HCT116 (cell line): ENCODE measurements around the gene MED27. TPM values are rescaled to one million over a fixed set of nuclear protein-coding genes. Genes with fewer than 3 reads are reported as not detected.

Source experiments
- ATAC-seq: fragments of 200-7000 bp; cut with Tn5 transposase; 2 replicates; pipeline ENCODE4 v1.9.1; 2020; ENCODE audit warnings: mild to moderate bottlenecking, moderate library complexity
- BruUV-seq: library from RNA; stranded (reverse); fragments of 400-500 nt; replicated peaks from 2 replicates; lab custom pipeline; 2021; lab: Mats Ljungman, UMichigan
- CTCF ChIA-PET: fragments of 300-600 bp; sonication (Branson Sonifier 250); formaldehyde crosslinking; loops from one replicate; lab custom pipeline; 2021; ENCODE audit warnings: antibody characterized with exemption; lab: Charles Lee
- POLR2A ChIA-PET: fragments of 300-600, 350-600 bp; sonication (Branson Sonifier 250); formaldehyde crosslinking; loops from one replicate; lab custom pipeline; 2021; ENCODE audit warnings: antibody characterized with exemption; lab: Charles Lee
- RAD21 ChIA-PET, 2 experiments: fragments of 300-600 bp; sonication (Branson Sonifier 250); formaldehyde crosslinking; loops; one replicate each; lab custom pipeline; 2023; ENCODE audit warnings: low total read pairs in 2 of 2; ENCODE audit not compliant: uncharacterized antibody in 2 of 2, unreplicated experiment in 2 of 2, low non-redundant PET in 1 of 2; lab: Charles Lee
- DNase-seq: peaks from one replicate; pipeline ENCODE4 v3.0.0-alpha.2; 2010; ENCODE audit warnings: low read depth, low spot score
- H2AFZ ChIP-seq: fragments of 200-600 bp; shearing (Covaris generic), sonication (generic); 2 replicates; pipeline ENCODE4 v1.6.1; 2017; ENCODE audit warnings: low read depth, mixed run types, mixed read lengths, antibody characterized with exemption, low read length; ENCODE audit not compliant: poor library complexity, severe bottlenecking
- H3K27ac ChIP-seq: 2 replicates; pipeline ENCODE4 v1.5.1; 2012; ENCODE audit warnings: low read depth, low read length
- H3K27me3 ChIP-seq: fragments of 200-600 bp; sonication (generic); 2 replicates; pipeline ENCODE4 v1.6.1; 2016; ENCODE audit warnings: mixed run types, low read length, mixed read lengths; ENCODE audit not compliant: insufficient read depth
- H3K36me3 ChIP-seq, 2 experiments: fragments of 200-500 bp in 1 of 2; fragments of 200-600 bp in 1 of 2; sonication (Bioruptor generic) in 1 of 2; sonication (generic) in 1 of 2; 2 replicates each; pipeline versions ENCODE4 v1.5.1 to v1.6.1; 2014 to 2016; ENCODE audit warnings: low read length in 2 of 2, inconsistent platforms in 1 of 2, mixed read lengths in 1 of 2, mixed run types in 1 of 2; ENCODE audit not compliant: insufficient read depth in 2 of 2, control insufficient read depth in 1 of 2
- H3K4me1 ChIP-seq, 2 experiments: fragments of 200-600 bp in 1 of 2; sonication (generic) in 1 of 2; 2 replicates each; pipeline versions ENCODE4 v1.5.1 to v1.6.1; 2012 to 2017; ENCODE audit warnings: low read length in 2 of 2, inconsistent platforms in 1 of 2, mild to moderate bottlenecking in 1 of 2, mixed read lengths in 1 of 2, mixed run types in 1 of 2, moderate library complexity in 1 of 2; ENCODE audit not compliant: insufficient read depth in 2 of 2, control insufficient read depth in 1 of 2
- H3K4me2 ChIP-seq: fragments of 200-600 bp; sonication (generic); 2 replicates; pipeline ENCODE4 v1.6.1; 2017; ENCODE audit warnings: mixed run types, low read length, mixed read lengths
- H3K4me3 ChIP-seq, 2 experiments: fragments of 200-600 bp in 1 of 2; sonication (generic) in 1 of 2; replicated peaks in 1 of 2; 2 replicates each; pipeline ENCODE4 v1.5.1; 2011 to 2016; ENCODE audit warnings: low read length in 2 of 2, control low read depth in 1 of 2, low read depth in 1 of 2, mild to moderate bottlenecking in 1 of 2, mixed read lengths in 1 of 2, mixed run types in 1 of 2
- H3K79me2 ChIP-seq: fragments of 200-600 bp; sonication (generic); 2 replicates; pipeline ENCODE4 v1.6.1; 2017; ENCODE audit warnings: mild to moderate bottlenecking, mixed run types, low read length, moderate library complexity, mixed read lengths; ENCODE audit not compliant: insufficient read depth
- H3K9ac ChIP-seq: fragments of 200-600 bp; sonication (generic); 2 replicates; pipeline ENCODE4 v1.6.1; 2016; ENCODE audit warnings: low read length, mixed read lengths
- H3K9me2 ChIP-seq: fragments of 200-600 bp; sonication (generic), shearing (Covaris generic); 2 replicates; pipeline ENCODE4 v1.6.1; 2017; ENCODE audit warnings: mixed run types, mild to moderate bottlenecking, moderate library complexity; ENCODE audit not compliant: insufficient read depth
- H3K9me3 ChIP-seq, 2 experiments: fragments of 200-500 bp in 1 of 2; fragments of 200-600 bp in 1 of 2; sonication (Bioruptor generic) in 1 of 2; sonication (generic) in 1 of 2; 2 replicates each; pipeline ENCODE4 v1.6.1; 2014 to 2017; ENCODE audit warnings: low read length in 2 of 2, mixed read lengths in 2 of 2, inconsistent platforms in 1 of 2, low read depth in 1 of 2, mild to moderate bottlenecking in 1 of 2, mixed run types in 1 of 2, moderate library complexity in 1 of 2; ENCODE audit not compliant: control insufficient read depth in 1 of 2, insufficient read depth in 1 of 2
- H4K20me1 ChIP-seq: fragments of 200-600 bp; sonication (generic), shearing (Covaris generic); 2 replicates; pipeline ENCODE4 v1.6.1; 2017; ENCODE audit warnings: mixed run types, mild to moderate bottlenecking, moderate library complexity; ENCODE audit not compliant: insufficient read depth
- CBX3 ChIP-seq: IDR thresholded peaks from 2 replicates; pipeline ENCODE4 v1.6.1; 2012; ENCODE audit warnings: low read depth
- CEBPB ChIP-seq: IDR thresholded peaks from 2 replicates; pipeline ENCODE4 v1.6.1; 2012; ENCODE audit warnings: low read depth
- ELF1 ChIP-seq: IDR thresholded peaks from 2 replicates; pipeline ENCODE4 v1.6.1; 2012; ENCODE audit warnings: low read depth, borderline replicate concordance
- EZH2phosphoT487 ChIP-seq: fragments of 200-600 bp; IDR thresholded peaks from 2 replicates; pipeline ENCODE4 v1.6.1; 2018; ENCODE audit warnings: antibody characterized with exemption, borderline replicate concordance
- FOSL1 ChIP-seq: IDR thresholded peaks from 2 replicates; pipeline ENCODE4 v1.6.1; 2012; ENCODE audit warnings: low read depth
- JUND ChIP-seq: IDR thresholded peaks from 2 replicates; pipeline ENCODE4 v1.6.1; 2012
- MAX ChIP-seq: IDR thresholded peaks from 2 replicates; pipeline ENCODE4 v1.6.1; 2012
- POLR2AphosphoS5 ChIP-seq: IDR thresholded peaks from 2 replicates; pipeline ENCODE4 v1.6.1; 2011; ENCODE audit warnings: mild to moderate bottlenecking, low read depth, low read length, moderate library complexity
- SRF ChIP-seq: IDR thresholded peaks from 2 replicates; pipeline ENCODE4 v1.6.1; 2012; ENCODE audit warnings: low read depth
- TCF7L2 ChIP-seq: IDR thresholded peaks from 2 replicates; pipeline ENCODE4 v1.7.0; 2011; ENCODE audit warnings: borderline replicate concordance, inconsistent platforms; ENCODE audit not compliant: insufficient read depth, insufficient read length; ENCODE audit errors: extremely low read depth
- ZBTB33 ChIP-seq: IDR thresholded peaks from 2 replicates; pipeline ENCODE4 v1.6.1; 2011; ENCODE audit warnings: mild to moderate bottlenecking, low read length, moderate library complexity; ENCODE audit not compliant: insufficient replicate concordance; ENCODE audit errors: extremely low read depth
- ZNF274 ChIP-seq: fragments of 200-500 bp; sonication (Bioruptor generic); IDR thresholded peaks from 2 replicates; pipeline ENCODE4 v1.6.1; 2014; ENCODE audit warnings: mild to moderate bottlenecking, low read depth, low read length, inconsistent platforms
- intact Hi-C: fragments of 100-400 bp; cut with micrococcal nuclease; formaldehyde crosslinking; loops from 2 replicates; pipeline ENCODE4 v1.10.0; 2022
- total RNA-seq: library from RNA; stranded (reverse); gene quantifications from one replicate; pipeline ENCODE4 v1.2.1, GENCODE V29; 2021; ENCODE audit not compliant: unreplicated experiment
- TF ChIP-seq, protein P1 (sequence below): IDR thresholded peaks from 2 replicates; pipeline ENCODE4 v1.6.1; 2012
- TF ChIP-seq, protein P2 (sequence below), 3 experiments: fragments of 200-600 bp in 1 of 3; sonication (generic) in 1 of 3; IDR thresholded peaks in 2 of 3; conservative IDR thresholded peaks in 1 of 3; 2 replicates each; pipeline ENCODE4 v1.5.1; 2012 to 2017; ENCODE audit warnings: low read depth in 2 of 3, low read length in 2 of 3, antibody characterized with exemption in 1 of 3, borderline replicate concordance in 1 of 3, control low read depth in 1 of 3, mild to moderate bottlenecking in 1 of 3, mixed read lengths in 1 of 3, mixed run types in 1 of 3, moderate library complexity in 1 of 3; ENCODE audit not compliant: insufficient read depth in 1 of 3

MED27 gene
- total RNA-seq, 1 experiment from 2014 or later = 26.9 TPM

- no peaks in the 10 kb centered on the region for H3K4me1 ChIP-seq
- RAD21 ChIA-PET = no interaction called here
- no peak for TF ChIP-seq MAX
- TF ChIP-seq ZNF274 = no peak
- TF ChIP-seq SRF = no peak
- no peak for TF ChIP-seq CEBPB
- TF ChIP-seq, protein P1, sequence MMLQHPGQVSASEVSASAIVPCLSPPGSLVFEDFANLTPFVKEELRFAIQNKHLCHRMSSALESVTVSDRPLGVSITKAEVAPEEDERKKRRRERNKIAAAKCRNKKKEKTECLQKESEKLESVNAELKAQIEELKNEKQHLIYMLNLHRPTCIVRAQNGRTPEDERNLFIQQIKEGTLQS = no peak
- TF ChIP-seq EZH2phosphoT487 = no peak
- TF ChIP-seq CBX3 = no peak
- TF ChIP-seq ELF1 = no peak
- TF ChIP-seq JUND = no peak
- no peak for TF ChIP-seq POLR2AphosphoS5
- no peak for TF ChIP-seq ZBTB33
- TF ChIP-seq, protein P2, sequence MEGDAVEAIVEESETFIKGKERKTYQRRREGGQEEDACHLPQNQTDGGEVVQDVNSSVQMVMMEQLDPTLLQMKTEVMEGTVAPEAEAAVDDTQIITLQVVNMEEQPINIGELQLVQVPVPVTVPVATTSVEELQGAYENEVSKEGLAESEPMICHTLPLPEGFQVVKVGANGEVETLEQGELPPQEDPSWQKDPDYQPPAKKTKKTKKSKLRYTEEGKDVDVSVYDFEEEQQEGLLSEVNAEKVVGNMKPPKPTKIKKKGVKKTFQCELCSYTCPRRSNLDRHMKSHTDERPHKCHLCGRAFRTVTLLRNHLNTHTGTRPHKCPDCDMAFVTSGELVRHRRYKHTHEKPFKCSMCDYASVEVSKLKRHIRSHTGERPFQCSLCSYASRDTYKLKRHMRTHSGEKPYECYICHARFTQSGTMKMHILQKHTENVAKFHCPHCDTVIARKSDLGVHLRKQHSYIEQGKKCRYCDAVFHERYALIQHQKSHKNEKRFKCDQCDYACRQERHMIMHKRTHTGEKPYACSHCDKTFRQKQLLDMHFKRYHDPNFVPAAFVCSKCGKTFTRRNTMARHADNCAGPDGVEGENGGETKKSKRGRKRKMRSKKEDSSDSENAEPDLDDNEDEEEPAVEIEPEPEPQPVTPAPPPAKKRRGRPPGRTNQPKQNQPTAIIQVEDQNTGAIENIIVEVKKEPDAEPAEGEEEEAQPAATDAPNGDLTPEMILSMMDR (IDR thresholded peaks at IDR 0.05 in 2 of 3, conservative IDR thresholded peaks at IDR 0.05 in 1 of 3; ENCODE audit: borderline replicate concordance in 1 of 3, insufficient read depth in 1 of 3, low read depth in 2 of 3, low read length in 2 of 3) = no peak
- no peak for TF ChIP-seq FOSL1
- no peak for TF ChIP-seq TCF7L2
- no peak overlapping the region for H3K9ac ChIP-seq
- H3K9me2 ChIP-seq = no peaks in the 10 kb centered on the region
- no peak overlapping the region for H2AFZ ChIP-seq
- no peak overlapping the region for H3K4me2 ChIP-seq
- peaks cover 42% of the 10 kb centered on the region for H3K79me2 ChIP-seq
- H3K36me3 ChIP-seq = no peaks in the 10 kb centered on the region
- POLR2A ChIA-PET = no interaction called here
- CTCF ChIA-PET = no interaction called here
- no peak for DNase-seq
- BruUV-seq = no TSS peak
- H3K4me3 ChIP-seq = no peak overlapping the region
- H3K9me3 ChIP-seq = no peaks in the 10 kb centered on the region
- H4K20me1 ChIP-seq = no peaks in the 10 kb centered on the region
- intact Hi-C loops = no loop called here
- H3K27ac ChIP-seq = no peak overlapping the region
- no peak for ATAC-seq
- no peaks in the 10 kb centered on the region for H3K27me3 ChIP-seq
Measured at GRCh38 chr9:132049900-132050299, 29.8 kb downstream of the MED27 start.
